Right hindlimb (tissue), 1 donor: ENCODE measurements around the gene LY9.

ENCODE experiments used
- DNase-seq: peaks from one replicate; pipeline ENCODE4 v3.0.0-alpha.2; 2018

The LY9 gene, protein sequence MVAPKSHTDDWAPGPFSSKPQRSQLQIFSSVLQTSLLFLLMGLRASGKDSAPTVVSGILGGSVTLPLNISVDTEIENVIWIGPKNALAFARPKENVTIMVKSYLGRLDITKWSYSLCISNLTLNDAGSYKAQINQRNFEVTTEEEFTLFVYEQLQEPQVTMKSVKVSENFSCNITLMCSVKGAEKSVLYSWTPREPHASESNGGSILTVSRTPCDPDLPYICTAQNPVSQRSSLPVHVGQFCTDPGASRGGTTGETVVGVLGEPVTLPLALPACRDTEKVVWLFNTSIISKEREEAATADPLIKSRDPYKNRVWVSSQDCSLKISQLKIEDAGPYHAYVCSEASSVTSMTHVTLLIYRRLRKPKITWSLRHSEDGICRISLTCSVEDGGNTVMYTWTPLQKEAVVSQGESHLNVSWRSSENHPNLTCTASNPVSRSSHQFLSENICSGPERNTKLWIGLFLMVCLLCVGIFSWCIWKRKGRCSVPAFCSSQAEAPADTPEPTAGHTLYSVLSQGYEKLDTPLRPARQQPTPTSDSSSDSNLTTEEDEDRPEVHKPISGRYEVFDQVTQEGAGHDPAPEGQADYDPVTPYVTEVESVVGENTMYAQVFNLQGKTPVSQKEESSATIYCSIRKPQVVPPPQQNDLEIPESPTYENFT

DNA sequence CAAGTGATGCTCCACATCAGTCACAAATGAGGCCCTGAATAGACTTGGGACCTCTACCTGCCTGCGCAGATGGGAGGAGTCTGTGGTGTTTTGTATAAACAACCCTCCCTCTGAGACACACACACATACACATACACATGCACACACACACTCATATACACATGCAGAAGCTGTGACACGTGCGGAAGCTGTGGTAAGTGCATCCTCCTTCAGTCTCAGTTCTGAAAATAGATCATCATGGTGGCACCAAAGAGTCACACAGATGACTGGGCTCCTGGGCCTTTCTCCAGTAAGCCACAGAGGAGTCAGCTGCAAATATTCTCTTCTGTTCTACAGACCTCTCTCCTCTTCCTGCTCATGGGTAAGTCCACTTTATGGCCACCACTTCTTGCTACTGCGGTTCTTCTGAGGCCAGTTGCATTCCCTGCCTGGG, at the start of gene LY9:
Gene LY9, plus strand, starts transcription at position 224 of the 433 bp plus-strand sequence. Its CDS starts 14 bp downstream, at position 238.
- DNase-seq: no peak

DNA sequence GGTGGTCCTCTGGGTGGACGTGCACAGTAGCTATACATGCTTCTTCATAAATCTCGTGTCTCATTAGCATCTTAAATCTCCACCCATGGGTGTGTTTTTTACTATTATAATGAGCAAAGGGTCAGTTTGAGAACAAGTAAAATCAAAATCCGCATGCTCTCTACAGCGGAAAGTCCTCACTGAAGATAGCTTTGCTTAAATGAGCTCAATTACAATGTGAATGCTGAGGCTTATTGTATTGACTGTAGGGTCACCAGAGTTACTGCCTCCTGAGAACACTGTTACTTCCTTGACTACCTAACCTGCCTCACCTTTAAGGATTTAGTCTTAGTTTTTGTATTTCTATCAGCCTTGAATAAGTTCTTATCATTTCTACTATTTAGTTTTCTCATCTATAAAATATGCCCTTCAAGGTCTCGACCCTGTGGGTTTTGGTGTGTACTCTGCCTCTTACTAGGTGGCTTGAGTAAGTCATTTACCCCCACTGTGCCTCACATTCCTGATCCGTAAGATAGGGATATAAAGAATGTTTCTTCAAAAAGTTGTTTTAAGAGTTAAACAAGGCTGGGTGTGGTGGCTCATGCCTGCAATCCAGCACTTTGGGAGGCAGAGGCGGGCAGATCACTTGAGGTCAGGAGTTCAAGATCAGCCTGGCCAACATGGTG, 49.0 kb upstream of the LY9 start:
- DNase-seq: no peak

DNA sequence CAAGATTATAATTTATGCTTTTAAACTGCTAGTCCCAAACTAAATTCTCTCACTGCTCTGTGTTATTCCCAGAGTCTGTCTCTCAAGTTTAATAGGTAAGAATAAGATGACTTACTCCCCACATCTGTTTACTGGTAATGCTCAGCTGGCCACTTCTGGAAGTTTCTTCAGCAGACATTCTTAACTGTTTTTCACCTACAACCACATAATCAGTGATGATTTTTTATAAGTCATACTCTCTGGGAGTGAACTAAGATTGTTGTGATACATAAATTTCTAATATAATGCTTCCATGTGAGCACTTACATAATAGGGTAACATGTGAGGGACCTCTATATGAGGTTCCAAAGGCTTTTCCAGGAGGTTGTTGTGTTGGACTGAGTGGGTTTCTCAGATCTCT, 48.3 kb upstream of the LY9 start:
- DNase-seq: no peak

DNA sequence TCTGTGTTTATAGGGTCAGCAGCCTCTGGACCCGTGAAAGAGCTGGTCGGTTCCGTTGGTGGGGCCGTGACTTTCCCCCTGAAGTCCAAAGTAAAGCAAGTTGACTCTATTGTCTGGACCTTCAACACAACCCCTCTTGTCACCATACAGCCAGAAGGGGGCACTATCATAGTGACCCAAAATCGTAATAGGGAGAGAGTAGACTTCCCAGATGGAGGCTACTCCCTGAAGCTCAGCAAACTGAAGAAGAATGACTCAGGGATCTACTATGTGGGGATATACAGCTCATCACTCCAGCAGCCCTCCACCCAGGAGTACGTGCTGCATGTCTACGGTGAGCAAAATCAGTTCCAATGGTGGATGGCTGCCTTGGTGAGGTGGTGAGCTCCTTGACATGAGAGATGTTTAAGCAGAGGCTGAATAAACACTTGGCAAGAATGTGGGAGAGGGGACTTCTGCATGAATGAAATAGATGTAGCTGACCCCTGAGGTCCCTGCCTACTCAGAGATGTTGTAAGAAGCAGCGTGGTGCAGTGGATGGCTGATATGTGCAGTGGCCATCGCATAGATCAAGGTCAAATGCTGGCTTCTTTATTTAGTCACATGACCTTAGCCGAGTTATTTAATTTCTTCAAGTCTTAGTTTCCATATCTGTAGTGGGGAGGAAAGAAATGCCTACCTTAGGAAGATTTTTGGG, 47.6 kb upstream of the LY9 start:
- no peak for DNase-seq

DNA sequence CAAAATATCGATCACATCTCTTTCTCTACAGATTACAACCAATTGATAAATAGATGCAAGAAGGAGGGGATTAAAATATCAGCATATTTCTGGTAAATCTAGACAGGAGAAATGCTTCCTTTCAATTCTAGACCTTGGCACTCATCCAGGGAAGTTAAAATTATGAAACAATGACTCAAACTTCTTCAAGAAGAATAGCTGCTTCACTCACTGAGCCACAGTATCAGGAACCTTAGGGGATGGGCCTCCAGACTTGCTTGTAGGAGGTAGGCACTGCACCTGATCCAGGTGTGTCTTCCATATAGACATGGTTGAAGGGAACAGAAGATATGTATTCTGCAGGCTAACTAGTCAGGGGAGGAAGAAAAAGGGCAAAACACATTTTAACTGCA, 47.1 kb upstream of the LY9 start:
- no peak for DNase-seq

DNA sequence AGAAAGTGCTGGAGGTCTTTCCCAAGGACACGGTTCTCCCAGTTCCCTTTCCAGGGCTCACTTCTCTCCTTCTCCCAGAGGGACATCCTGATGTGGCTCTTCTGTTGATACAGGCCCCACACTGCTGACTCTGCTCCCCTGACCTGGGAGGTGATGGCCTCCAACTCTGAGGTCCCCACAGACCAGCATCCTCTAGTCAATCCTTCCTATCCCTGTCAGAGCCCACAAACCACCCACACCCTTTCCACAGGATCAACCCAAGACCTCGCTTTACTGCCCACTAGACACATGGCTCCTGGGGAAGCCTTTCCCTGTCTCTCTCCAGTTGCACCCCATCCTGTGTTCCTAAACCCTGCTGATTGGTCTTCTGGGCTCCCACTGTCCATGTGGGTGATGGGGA, 45.4 kb upstream of the LY9 start:
- no peak for DNase-seq

DNA sequence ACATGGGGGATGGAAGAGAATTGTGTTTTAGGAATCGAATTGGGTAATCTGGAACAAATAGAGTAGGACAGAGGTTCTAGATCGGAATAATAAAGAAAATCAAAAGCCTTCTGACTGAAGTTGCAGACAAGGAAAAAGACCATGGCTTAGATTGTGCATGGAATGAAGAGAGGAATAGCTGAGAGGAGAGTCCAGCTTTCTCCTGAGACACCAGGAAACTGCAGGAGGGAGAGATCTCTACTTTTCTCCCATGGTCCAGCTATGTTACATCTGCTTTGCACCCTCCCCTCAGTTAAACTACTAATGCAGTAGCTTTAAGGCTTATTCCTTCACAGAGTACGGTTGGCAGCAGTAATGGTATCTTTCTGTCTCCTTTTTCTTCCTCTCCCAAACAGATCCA, 43.6 kb upstream of the LY9 start:
- DNase-seq: no peak

DNA sequence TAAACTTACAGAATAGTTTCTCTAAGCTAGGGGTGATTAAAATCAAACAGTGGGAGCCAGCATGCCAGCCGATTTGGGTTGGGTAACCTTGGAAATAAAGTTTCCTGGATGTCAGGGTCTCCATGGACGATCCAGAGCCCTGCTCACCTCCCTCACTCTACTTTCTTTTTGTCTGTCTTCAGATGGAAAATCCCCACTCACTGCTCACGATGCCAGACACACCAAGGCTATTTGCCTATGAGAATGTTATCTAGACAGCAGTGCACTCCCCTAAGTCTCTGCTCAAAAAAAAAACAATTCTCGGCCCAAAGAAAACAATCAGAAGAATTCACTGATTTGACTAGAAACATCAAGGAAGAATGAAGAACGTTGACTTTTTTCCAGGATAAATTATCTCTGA, 43.0 kb upstream of the LY9 start:
- no peak for DNase-seq

DNA sequence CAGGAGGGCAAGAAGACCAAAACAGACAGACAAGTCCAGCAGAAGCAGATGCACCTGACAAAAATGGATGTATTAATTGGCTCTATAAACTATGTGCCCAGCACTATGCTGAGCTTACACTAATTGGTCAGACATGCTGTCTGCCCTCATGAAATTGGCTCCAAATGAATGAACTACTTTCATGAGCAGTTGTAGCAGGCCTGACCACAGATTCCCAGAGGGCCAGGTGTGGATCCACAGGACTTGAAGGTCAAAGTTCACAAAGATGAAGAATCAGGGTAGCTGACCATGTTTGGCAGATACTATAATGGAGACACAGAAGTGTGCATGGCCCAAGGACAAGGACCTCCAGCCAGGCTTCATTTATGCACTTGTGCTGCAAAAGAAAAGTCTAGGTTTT, 42.4 kb upstream of the LY9 start:
- DNase-seq: no peak

DNA sequence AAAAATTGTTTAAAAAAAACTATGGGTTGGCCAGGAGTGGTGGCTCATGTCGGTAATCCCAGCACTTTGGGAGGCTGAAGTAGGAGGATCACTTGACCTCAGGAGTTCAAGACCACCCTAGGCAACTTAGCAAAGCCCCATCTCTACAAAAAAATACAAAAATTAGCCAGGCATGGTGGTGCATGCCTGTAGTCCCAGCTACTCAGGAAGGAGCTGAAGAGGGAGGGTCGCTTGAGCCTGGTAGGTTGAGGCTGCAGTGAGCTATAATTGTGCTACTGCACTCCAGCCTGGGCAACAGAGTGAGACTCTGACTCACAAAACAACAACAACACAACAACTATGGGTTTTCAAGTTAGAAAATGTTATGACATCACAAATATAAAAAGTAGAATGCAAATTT, 40.5 kb upstream of the LY9 start:
- DNase-seq: no peak

DNA sequence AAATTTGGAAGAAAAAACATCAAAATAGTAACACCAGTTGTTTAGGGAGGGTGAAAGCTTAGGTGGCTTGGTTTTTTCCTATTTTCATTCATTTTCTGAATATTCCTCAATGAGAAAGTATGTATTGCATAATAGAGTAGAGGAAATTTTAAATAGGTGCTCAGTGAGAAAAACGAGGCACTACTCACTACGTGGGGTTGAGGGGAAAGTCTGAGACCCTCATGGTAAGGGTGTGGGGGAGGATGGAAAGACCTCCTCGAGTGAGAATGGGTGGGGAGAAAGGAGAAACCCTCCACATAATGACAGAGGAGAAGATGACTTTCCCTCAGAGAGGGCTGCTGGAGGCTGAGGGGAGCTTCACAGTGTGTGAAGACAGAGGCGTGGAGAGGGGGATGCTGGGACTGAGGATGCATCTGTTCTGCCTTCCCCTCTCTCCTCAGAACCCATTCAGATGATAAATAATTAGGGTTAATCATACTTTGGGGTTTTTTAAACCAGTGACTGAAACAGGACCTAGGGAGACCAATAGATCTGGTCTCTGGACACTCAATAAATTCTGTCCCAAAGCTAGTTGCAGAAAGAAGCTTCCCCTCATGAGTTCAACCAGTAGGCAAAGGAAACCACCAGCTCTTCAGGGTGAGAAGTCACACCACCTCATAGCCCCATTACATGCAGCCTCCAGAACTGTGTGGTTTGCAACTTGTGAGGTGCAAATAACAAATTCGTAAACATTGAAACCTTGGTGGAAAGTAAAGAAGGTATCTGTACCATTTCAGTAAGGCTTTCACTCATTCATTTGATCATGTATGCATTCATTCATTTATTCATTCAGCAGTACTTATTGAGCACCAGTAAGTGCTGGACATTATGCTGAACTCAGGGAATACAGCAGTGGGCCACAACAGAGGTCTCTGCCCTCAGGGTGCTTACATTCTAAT, 39.8 kb upstream of the LY9 start:
- no peak for DNase-seq

DNA sequence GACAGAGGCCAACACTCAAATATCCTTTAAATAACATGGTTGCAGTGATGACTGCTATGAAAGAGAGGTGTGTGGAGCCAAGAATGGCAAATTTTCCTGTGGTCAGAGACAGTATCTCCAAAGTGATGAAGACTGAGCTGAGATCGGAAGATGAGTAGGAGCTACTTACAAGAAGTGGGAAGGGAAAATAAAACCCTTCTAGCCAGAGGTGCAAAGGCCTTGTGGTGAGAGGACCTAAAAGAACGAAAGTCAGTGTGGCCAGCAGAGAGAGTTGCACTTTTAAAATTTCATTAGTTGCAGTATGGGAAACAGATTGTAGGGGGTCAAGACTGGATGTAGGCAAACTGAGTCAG, 39.1 kb upstream of the LY9 start:
- DNase-seq: no peak

DNA sequence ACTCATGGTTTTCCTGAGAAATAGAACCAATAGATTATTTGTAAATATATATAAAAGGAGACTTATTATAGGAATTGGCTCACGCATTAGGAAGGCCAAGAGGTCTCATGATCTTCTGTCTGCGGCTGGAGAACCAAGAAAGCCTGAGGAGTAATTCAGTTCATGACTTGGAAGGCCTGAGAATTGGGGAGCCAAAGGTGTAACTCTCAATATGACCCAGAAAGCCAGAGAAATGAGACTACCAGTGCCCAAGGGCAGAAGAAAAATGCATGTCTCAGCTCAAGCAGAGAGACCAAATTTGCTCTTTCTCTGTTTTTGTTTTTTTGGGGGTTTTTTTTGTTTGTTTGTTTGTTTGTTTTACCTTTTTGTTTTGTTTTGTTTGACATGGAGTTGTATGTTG, 37.5 kb upstream of the LY9 start:
- DNase-seq: no peak

DNA sequence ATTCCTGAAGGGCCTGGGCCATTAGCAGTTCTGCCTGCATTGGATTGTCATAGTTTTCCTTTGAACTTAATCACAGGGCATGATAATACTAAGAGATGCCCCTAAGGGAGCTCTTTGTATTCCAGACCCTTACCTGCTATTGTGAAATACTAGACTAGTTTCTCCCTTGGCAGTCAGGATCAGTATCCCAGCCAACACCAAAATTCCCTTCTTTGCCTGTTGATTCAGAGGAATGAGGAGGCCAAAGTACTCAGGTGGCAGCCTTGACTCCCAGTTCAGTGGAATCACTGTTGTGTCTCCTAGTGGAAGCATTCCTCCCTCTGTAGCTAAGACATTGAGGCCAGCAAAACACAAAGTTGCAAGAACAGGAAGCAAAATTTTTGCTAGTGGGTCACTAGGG, 36.2 kb upstream of the LY9 start:
- no peak for DNase-seq

DNA sequence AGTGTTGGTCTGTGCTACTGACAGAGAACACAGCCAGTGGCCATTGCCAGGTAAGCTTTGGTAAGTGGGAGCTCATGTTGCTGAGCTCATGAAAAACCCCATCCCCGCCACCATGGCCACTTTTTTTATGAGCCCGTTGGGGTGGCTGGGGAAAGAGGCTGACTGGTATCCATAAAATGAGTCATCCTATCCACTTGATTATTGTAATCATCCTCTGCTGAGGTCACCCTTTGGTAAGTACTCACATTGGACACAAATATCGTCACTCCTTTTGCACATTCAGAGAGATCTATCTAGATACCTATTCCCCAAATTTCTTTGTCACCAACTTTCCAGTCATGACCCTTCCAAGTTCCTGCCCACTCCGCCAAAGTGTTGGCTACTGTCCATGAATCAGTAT, 34.9 kb upstream of the LY9 start:
- no peak for DNase-seq

DNA sequence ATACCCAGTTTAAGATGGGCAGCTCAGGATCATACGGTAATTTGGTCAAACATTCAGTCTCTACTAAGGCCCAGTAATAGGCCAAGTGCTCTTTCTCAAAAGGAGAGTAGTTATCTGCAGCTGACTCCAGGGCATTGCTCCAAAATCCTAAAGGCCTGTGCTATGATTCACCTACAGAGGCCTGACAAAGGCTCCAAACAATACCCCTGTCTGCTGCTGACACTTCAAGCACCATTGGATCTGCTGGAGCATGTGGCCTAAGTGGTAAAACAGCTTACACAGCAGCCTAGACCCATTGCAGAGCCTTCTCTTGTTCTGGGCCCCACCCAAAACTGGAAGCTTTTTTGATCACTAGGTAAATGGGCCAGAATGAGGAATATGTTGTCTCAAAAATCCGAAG, 34.1 kb upstream of the LY9 start:
- no peak for DNase-seq

DNA sequence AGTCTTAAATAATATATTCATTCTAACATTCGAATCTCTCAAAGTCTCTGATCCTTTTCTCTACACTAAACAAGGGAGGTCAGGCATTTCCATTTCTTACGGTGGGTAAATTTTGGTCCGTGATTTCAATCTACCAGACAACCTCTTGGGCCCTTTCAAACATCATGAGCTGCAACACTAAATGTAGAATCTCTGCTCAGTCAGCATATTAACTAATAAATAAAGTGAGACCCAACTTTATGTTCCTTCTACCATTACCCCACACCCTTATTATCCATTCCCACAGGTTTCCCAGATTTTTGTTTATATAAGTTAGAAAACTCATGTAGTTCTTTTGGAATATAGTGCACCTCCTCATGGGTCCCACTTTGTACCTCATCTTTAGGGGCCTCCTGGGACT, 32.0 kb upstream of the LY9 start:
- DNase-seq: no peak

DNA sequence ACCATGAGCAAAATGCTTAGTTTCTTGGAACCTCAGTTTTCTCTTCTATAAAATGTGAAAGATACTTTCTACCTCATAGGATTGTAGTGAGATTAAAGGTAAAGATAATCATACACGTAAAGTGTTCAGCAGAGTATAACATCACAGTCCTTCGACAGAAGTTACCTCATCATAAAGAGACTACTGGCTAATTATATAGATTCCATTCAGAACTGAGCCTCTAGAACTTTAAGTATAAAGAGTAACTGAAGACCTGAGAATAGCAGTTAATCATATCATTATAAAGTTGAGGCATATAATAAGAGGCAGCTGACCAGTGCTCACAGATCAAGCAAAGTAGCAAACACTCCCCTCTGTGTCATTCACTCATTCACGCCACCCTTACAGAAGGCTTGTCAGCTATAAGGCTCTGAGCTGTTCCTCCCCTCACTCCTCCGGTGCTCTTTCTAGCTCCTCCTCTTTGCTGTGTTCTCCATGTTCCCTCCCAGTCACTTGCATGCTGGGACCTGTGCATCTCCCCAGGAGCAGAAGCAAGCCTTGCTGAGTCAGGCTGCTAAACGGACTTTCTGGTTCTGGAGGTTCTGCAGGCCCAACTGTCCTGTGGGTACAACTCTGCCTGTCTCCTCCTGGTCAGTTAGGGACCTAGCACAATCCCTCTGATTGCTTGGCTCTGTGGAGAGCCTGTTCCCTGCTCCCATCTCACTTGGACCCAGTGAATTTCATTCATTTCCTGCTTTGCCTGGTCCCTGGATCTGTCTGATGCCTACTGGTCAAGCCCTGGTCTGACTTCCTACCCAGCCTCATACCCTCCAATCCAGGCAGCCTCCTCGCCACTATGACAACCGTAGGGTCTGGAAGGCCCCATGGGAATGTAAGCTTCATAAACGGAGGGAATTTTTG, 28.3 kb upstream of the LY9 start:
- no peak for DNase-seq

DNA sequence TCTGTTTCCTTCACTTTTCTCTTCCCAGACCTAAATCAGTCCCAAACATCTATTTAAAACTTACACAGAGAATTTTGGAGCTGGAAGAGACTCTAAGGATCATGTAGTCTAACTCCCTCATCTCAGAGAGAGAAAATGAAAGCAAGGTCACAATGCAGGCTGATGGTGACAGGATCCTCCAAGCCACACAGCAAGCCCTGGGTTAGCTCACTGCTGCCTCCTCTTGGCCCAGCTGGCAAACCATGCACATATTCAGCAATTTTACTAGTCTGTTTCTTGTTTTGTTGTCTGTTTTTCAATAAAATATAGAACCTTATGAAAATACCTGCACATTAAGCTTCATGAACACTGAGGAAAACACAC, 27.7 kb upstream of the LY9 start:
- no peak for DNase-seq

DNA sequence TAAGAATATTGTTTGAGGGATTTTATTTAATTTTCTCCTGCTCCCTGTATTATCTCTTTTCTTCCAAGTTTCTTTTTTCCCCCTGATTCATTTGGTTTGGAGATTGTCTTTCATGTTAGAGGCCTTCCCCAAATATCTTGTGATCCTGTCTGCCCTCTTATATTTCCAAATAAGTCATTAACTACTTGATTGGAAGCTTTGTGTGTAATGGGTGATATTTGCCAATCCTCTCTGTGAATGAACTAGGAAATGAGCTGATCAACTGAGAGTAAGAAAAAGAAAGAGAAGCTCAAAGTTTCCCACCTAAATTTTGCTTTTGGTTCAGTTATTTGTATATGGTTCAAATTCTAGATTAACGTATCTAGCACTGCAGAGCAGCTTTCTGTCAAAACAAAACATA, 23.6 kb upstream of the LY9 start:
- no peak for DNase-seq

DNA sequence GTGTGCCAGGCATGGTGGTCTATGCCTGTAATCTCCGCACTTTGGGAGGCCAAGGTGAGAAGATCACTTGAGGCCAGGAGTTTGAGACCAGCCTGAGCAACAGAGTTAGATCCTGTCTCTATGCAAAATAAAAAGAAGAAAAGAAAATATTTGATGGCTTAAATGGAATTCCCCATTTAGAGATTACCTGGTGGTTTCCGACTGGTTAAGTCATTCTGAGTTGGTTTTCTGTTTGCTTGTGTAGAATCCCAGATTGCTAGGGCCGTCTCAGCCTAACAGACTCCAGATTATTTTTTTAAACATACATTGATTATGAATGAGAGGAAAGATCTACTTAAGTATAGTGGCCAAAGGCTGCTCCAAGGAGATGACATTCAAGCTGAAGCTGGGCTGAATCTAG, 22.9 kb upstream of the LY9 start:
- no peak for DNase-seq
